ENCODE measurements around the gene FOXO1.
"Not testable (repeated sequence)": the region's sequence is repeated elsewhere in the genome, so short reads cannot be mapped to it uniquely, and the experiment has no call there.

The FOXO1 gene

DNA sequence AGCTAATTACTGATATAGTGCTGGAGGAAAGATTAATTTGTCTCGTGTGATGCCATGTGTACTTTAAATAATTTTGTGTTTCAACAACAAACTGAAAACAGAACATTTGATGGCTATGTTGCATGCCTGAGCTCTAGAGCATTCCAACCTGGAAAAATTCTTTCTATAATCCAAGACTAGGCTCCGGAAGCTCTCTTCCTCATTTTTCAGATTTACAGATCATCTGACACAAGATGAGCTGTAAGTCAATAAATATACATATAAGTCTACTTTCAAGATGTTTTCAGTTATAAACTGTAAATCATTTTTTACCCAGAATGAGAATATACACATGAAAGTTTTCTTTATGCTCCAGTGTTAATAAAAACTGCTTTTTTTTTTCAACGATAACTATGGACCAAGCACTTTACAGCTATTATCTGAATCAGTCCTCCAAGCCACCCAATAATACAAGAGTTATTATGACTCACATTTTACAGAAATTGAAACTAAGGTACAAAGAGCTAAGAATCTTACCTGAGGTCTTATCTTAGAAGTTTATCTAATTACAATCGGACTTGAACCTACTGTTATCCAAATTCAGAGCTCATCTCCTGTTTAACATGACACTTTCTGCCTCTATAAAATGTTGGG, 6.4 kb upstream of the FOXO1 start:
- H3K4me1 Mint-ChIP-seq (ENCODE audit: low read depth): peaks cover 38% of the 10 kb centered on the region
- peak overlapping the region; percentile 76 for H3K27ac Mint-ChIP-seq
- no peaks in the 10 kb centered on the region for H3K27me3 Mint-ChIP-seq

DNA sequence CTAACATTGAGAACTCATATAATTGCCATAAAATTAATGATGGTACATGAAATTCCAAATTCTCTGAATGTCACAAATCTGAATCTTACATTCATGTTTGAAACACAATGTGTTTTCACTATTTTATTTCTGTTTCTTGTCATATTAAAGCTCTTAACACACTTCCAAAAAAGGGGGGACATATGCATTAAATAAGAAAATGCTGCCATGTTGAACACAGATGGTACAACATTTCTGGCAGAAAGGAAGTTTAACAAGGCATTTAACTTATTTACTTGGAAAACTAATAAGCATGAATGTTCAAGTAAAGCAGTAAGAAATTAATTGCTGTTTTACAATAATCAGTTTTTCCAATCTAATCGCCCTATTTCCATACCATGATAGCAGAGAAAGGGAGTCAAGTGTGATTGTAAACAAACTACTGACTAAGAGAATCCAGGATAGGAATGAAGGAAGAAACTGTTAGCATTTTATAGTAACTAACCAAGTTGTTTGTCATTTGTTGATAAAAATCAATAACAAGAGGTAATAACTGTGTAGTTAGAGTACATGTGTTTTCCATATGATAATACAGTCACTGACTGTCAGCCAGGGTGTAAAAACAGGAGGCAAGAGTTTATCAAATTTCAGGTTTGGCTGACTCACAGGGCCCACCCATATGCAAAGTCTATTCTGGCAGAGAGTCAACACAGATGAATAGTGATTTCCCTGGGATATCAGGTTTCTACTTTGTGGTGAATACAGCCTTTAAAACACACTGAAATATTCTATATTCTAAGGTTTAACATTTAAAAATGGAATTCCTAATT, 5.7 kb upstream of the FOXO1 start:
- Mint-ChIP-seq H3K9me3 (ENCODE audit: low read depth) (no peaks in the 10 kb centered on the region), H3K27ac (peak overlapping the region; percentile 76), H3K27me3 (no peaks in the 10 kb centered on the region), H3K36me3 (no peaks in the 10 kb centered on the region), H3K4me1 (ENCODE audit: low read depth) (peaks cover 44% of the 10 kb centered on the region), H3K4me3 (no peak overlapping the region)

More for the DNA sequence above, 6.4 kb upstream of the FOXO1 start:
- no peaks in the 10 kb centered on the region for H3K9me3 Mint-ChIP-seq (ENCODE audit: low read depth)
- no peaks in the 10 kb centered on the region for H3K36me3 Mint-ChIP-seq
- H3K4me3 Mint-ChIP-seq: no peak overlapping the region

DNA sequence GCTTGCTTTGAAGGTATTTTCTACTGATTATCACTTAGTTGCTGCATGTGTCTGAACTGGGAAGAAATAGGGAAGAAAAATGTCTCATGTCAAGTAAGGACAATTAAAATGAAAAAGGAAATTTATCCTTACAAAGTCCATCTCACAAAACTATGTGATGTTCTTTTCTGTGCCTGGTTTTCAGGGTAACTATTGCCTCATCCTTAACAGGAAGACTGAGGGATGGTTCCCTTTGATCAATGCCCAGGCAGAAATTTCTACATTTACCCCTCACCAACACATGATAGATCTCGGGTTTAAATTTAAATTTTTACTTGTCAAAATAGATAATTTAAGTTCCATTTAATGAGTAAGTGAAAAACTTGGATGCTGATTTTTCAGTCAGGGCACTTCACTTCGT, 3.9 kb upstream of the FOXO1 start:
- Mint-ChIP-seq H3K4me3 (no peak overlapping the region), H3K27me3 (no peaks in the 10 kb centered on the region), H3K4me1 (ENCODE audit: low read depth) (peaks cover 44% of the 10 kb centered on the region), H3K9me3 (ENCODE audit: low read depth) (no peaks in the 10 kb centered on the region), H3K27ac (no peak overlapping the region), H3K36me3 (no peaks in the 10 kb centered on the region)

DNA sequence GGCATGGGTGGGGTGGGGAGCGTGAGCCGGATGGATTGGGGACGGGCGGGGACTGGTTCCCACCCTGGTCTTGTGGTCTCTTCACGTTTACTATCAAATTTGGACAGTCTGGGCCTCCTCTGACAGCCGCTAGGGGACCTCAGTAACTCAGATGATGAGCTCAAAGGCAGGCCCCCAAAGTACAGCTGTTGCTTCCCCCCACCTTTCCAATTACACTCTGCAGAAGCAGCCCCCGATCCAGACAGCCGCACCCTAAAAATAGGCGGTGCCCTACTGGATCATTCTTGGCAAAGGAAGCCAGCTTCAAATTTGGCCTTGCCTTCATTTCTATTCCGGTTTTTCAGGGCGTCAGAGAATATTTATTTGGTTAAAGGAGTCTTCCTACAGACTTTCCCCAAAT, 1.9 kb upstream of the FOXO1 start:
- Mint-ChIP-seq H3K4me3 (peak overlapping the region; percentile 91), H3K9me3 (ENCODE audit: low read depth) (no peaks in the 10 kb centered on the region), H3K27ac (peak overlapping the region; percentile 86), H3K36me3 (no peaks in the 10 kb centered on the region), H3K27me3 (no peaks in the 10 kb centered on the region), H3K4me1 (ENCODE audit: low read depth) (peaks cover 40% of the 10 kb centered on the region)

DNA sequence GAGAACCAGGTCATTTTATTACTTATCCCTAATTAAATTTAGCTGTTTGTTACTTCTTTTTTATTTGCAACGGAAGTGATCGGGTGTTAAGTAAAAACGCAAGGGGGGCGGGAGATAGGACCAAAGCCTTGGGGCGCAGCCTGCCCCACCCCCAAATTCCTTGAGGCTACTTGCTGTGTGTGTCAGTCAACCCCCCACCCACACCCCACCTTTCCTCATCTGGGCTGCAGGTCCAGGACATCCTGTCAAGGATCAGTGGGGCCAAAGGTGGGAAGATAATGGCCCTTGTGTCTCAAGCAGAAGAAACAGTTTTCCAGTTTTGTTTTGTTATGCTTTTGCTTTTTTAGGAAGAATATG, 1.2 kb upstream of the FOXO1 start:
- Mint-ChIP-seq H3K36me3 (no peaks in the 10 kb centered on the region), H3K4me3 (peak overlapping the region; percentile 91), H3K27me3 (no peaks in the 10 kb centered on the region), H3K9me3 (ENCODE audit: low read depth) (no peaks in the 10 kb centered on the region), H3K4me1 (ENCODE audit: low read depth) (peaks cover 36% of the 10 kb centered on the region), H3K27ac (peak overlapping the region; percentile 86)

DNA sequence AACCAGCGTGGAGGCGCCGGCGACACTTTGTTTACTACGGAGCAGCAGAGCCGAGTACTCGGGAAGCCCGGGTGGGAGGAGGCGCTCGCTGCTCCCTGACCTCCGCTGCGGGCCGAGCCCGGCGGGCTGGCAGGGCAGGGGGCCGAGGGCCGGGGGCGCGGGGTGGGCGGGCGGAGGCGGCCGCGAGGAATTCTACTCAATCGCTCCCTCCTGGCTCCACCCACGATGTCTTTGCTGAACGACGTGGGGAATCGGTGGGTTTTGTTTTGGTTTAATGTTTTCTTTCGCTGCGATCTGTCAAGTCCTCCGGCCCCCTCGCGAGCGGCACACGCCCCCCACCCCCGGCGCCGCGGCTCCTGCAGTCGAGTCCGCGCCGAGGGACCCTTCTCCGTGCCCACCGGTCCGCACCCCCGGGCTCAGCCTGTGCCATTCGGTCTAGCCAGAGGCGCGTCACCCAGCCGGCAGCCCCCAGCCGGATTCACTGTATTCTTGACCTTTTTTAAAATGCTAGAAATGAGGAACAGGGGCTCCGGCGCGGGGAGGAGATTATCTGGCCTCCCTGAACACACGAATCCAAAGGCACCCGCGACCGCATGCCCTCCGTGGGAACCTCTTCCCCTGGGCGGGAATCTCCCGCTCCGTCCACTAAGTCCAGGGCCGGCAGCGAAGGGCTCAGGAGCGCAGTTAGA, 636 bp upstream of the FOXO1 start:
- Mint-ChIP-seq H3K36me3 (no peaks in the 10 kb centered on the region), H3K27ac (peak overlapping the region; percentile 93), H3K4me3 (peak overlapping the region; percentile 91), H3K9me3 (ENCODE audit: low read depth) (no peaks in the 10 kb centered on the region), H3K4me1 (ENCODE audit: low read depth) (peaks cover 36% of the 10 kb centered on the region), H3K27me3 (no peaks in the 10 kb centered on the region)

DNA sequence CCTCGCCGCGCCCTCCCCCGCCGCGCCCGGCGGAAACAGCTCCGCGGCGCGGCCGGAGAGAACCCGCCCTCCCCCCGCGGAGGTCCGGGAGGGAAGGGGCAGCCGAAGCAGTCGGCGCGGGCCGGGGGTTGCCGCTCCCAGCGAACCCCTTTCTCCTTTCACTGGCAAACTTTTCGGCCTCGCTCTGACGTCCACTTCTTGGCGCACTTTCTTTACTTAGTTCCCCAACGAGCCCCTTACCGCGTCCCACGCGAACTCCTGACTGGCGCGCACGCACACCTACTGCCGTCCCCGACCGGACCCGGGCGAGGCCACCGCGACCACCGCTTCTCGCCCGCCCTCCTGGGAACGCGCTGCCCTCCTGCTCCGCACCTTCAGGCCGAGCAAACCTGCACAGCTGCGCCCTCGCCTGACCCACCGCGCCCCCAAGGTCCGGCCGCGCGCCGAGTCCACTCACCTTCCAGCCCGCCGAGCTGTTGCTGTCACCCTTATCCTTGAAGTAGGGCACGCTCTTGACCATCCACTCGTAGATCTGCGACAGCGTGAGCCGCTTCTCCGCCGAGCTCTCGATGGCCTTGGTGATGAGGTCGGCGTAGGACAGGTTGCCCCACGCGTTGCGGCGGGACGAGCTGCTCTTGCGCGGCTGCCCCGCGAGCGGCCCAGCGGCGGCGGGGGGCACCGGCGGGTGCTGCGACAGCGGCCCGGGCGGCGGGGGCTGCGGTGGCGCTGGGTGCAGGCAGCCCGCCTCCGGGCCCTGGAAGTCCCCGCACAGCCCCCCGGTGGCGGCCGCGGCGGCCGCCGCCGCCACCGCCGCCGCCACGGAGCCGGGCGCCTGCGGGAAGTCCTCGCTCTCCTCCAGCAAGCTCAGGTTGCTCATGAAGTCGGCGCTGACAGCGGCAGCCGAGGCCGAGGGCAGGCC, 1.1 kb downstream of the FOXO1 start:
- no peaks in the 10 kb centered on the region for H3K9me3 Mint-ChIP-seq (ENCODE audit: low read depth)
- H3K27ac Mint-ChIP-seq: peak overlapping the region; percentile 93
- H3K4me1 Mint-ChIP-seq (ENCODE audit: low read depth): peaks cover 46% of the 10 kb centered on the region
- no peaks in the 10 kb centered on the region for H3K36me3 Mint-ChIP-seq
- H3K4me3 Mint-ChIP-seq: peak overlapping the region; percentile 90
- H3K27me3 Mint-ChIP-seq: no peaks in the 10 kb centered on the region

DNA sequence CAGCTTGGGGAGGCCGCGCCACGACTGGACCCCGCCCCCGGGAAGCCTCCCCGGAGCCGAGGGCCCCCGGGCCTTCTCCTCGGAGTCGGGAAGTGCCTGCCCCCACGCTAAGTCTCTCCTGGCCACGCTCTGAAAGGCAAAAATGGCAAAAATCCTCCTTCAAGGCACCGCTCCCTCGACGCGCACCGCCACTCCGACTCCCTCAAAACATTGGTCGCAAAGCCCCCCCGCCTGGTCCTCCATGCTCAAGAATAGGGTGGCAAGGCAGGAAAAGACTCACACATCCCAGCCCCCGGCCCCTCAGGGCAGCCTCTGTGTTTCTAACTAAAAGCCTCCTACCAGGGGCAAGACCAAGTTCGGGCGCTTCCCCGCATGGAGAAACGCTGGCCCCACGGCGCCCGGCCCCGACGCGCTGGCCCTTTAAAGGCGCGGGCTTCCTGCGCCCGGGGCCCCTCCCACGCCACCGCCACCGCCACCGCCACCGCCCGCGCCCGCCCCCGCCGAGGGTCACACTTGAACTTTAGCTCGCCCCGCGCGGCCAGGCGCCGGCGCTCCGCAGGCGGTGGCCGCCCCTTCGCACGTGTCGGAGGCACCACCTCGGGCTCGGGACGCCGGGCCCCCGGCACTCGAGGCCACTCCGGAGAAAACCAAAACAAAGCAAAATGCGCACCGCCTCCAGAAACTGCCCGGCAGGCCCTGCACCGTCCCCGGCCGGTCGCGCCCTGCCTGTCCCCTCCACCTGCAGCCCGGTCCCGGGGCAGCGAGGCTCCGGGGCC, 1.9 kb downstream of the FOXO1 start:
- H3K4me1 Mint-ChIP-seq (ENCODE audit: low read depth): peaks cover 51% of the 10 kb centered on the region
- H3K4me3 Mint-ChIP-seq: peak overlapping the region; percentile 96
- H3K9me3 Mint-ChIP-seq (ENCODE audit: low read depth): no peaks in the 10 kb centered on the region
- peaks cover under 1% of the 10 kb centered on the region for H3K36me3 Mint-ChIP-seq
- H3K27ac Mint-ChIP-seq: peak overlapping the region; percentile 94
- H3K27me3 Mint-ChIP-seq: no peaks in the 10 kb centered on the region

DNA sequence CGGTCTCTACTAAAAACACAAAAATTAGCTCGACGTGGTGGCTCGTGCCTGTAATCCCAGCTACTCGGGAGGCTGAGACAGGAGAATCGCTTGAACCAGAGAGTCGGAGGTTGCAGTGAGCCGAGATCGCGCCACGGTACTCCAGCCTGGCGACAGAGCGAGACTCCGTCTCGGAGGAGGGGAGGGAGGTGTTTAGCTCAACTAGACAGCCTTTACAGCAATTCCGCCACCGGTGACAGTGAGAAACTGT, 2.4 kb downstream of the FOXO1 start:
- H3K27me3 Mint-ChIP-seq; H3K9me3 Mint-ChIP-seq (ENCODE audit: low read depth); H3K36me3 Mint-ChIP-seq: not testable (repeated sequence)
- Mint-ChIP-seq H3K27ac (peak overlapping the region; percentile 94), H3K4me3 (peak overlapping the region; percentile 96), H3K4me1 (ENCODE audit: low read depth) (peaks cover 52% of the 10 kb centered on the region)

DNA sequence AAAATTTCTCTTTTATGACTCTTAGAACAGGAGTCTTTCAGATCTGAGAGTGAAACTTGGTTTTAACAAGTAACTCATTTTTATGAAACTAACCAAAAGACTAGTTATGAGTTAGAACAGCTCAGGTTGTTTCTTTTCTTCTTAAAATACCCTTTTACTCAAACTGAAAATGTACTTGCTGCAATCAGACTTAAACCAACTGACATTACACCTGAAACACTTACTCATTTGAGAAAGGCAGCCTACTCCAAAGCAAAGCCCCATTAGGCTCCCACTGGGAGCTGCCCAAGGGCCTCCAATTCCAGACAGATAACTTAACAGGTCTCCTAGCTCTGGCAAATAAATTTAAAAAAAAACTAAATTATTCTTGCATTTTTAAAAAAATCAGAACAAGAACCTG, 3.6 kb downstream of the FOXO1 start:
- H3K27ac Mint-ChIP-seq: peak overlapping the region; percentile 94
- peaks cover 8% of the 10 kb centered on the region for H3K36me3 Mint-ChIP-seq
- peaks cover 52% of the 10 kb centered on the region for H3K4me1 Mint-ChIP-seq (ENCODE audit: low read depth)
- no peaks in the 10 kb centered on the region for H3K9me3 Mint-ChIP-seq (ENCODE audit: low read depth)
- peak overlapping the region; percentile 96 for H3K4me3 Mint-ChIP-seq
- no peaks in the 10 kb centered on the region for H3K27me3 Mint-ChIP-seq

DNA sequence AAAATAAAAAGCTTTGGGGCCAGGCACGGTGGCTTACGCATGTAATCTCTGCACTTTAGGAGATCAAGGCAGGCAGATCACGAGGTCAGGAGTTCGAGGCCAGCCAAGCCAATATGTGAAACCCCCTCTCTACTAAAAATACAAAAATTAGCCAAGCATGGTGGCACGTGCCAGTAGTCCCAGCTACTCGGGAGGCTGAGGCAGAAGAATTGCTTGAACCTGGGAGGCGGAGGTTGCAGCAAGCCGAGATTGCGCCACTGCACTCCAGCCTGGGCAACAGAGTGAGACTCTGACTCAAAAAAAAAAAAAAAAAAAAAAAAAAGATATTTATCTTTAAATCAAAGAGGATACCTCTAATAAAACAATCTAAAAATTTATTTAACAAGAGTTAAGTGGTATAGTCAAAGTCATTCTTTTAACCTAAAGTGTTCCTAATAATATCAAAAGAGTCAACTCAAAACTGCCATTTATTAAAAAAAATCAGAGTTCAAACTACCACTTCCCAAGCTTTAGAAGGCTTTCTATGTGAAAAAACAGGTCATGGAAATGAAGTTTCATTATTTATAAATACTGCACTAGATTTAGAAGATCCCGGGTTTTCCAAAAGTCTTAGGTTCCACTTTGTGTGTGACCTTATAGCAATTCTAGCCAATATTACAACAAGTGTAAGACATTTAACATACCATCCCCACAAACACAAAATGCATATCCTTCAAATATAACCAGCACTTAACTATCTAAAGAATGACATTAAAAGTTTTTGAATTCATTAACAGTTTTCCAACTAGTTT, 4.4 kb downstream of the FOXO1 start:
- peaks cover 53% of the 10 kb centered on the region for H3K4me1 Mint-ChIP-seq (ENCODE audit: low read depth)
- H3K27ac Mint-ChIP-seq: peak overlapping the region; percentile 94
- H3K27me3 Mint-ChIP-seq: no peaks in the 10 kb centered on the region
- H3K9me3 Mint-ChIP-seq (ENCODE audit: low read depth): no peaks in the 10 kb centered on the region
- peaks cover 8% of the 10 kb centered on the region for H3K36me3 Mint-ChIP-seq
- H3K4me3 Mint-ChIP-seq: peak overlapping the region; percentile 96

DNA sequence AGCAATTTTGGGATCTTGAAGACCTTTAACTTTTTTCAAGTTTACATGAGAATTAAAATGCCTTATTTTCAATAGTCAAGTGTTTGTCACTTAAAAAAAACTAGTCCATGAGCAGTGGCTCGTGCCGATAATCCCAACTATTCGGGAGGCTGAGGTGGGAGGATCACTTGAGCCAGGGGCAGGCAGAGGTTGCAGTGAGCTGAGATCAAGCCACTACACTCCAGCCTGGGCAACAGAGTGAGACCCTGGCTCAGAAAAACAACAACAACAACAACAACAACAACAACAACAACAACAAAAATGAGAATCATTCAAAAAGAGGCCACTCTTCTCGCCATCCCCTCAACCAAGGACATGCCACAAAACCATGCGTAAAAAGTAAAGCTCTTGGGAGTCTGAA, 5.7 kb downstream of the FOXO1 start:
- Mint-ChIP-seq H3K9me3 (ENCODE audit: low read depth) (no peaks in the 10 kb centered on the region), H3K4me1 (ENCODE audit: low read depth) (peaks cover 67% of the 10 kb centered on the region), H3K27me3 (no peaks in the 10 kb centered on the region), H3K36me3 (peaks cover 8% of the 10 kb centered on the region), H3K27ac (peak overlapping the region; percentile 87), H3K4me3 (peak overlapping the region; percentile 63)

DNA sequence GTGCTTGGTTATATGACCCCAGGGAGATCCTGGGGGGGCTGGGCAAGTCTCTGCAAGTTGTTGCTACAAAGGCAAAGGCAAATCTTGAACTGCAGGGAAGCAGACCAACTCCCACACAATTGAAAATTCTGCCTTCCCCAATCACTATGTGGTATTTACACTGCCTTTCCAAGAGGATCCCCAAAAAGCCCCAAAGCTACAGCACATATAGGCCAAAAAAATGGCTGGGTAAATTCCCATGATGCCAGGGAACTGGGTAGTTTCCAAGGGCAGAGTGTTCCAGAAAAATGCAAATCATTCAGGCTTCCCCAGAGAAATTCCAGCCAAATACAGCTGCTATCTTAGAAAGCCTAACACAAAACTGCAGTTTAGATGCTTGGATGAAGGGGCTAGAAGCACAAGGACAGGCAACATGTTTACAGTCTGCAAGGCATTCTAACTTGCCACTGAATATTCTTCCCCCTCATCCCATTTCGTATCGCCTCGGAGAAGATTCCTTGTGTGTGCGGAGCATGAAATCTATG, 6.2 kb downstream of the FOXO1 start:
- Mint-ChIP-seq H3K36me3 (peaks cover 10% of the 10 kb centered on the region), H3K4me1 (ENCODE audit: low read depth) (peaks cover 71% of the 10 kb centered on the region), H3K9me3 (ENCODE audit: low read depth) (no peaks in the 10 kb centered on the region), H3K27me3 (no peaks in the 10 kb centered on the region), H3K4me3 (peak overlapping the region; percentile 63), H3K27ac (peak overlapping the region; percentile 87)
